CD4-positive, alpha-beta T cell treated with Interleukin-1 beta for 1 hour (primary cell): ENCODE data around the gene SLC8A1.

Source experiments
- DNase-seq, 2 donors: peaks; one replicate each; pipeline ENCODE4 v3.0.0-alpha.2; 2020 to 2022

Gene SLC8A1

GRCh38 chr2:40348038-40348437 is 103.9 kb downstream of the SLC8A1 start:
- no peak for DNase-seq

DNA sequence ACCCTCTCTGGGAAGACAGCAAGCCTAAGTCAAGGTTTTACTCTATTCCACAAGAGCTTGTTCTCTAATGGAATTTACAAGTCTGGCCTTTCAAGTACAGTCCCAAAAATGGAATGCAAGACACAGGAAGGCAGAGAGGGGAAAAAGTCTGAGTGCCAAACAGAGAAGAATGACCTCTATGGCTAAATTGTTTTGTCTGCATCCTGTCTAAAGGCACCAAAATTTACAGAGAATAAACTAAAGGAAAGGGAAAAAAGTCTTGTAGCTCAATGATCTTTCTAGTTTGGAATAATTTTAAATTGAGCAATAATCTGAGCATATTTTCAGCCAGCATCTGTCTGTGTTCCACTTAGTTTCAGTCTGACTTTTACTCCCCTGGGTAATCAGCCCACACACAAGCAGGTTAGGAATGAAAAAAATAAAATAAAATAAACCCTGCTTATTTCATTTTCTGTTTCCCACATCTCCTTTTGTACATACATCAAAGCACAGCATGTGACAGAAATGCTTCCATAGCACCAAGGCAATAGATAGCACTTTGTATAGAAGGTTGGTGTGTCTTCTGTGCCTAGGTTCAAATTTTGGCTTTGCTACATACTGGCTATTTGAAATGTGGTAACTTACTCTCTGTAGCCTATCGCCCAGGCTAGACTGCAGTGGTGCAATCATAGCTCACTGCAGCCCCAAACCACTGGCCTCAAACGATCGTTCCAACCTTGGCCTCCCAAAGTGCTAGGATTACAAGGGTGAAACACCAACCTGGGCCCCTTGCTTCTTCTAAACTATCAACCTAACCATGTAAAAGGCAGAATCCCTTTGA is 105.1 kb downstream of the SLC8A1 start:
- no peak for DNase-seq

DNA sequence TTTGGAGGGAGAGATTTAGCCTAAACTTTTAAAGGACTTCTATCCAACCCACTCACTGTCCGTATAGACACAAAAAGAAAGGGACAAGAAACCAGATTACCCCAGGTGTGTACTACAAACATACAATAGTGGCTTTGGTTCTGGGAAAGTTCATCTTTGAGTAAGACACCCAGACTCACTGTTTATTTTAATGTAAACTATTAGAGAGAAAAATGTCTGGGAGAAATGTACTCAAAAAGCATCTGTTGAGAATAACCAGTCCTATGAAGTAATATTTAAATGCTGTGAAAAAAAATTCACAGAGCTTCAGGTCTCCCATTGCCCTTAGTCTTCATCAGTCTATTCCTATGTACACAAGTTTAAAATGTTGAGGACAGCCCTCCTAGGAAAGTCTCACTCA is 107.5 kb downstream of the SLC8A1 start:
- DNase-seq = no peak

- DNase-seq = no peak
Measured at GRCh38 chr2:40343902-40344301, 108.0 kb downstream of the SLC8A1 start.

- no peak for DNase-seq
Measured at GRCh38 chr2:40341198-40341597, 110.7 kb downstream of the SLC8A1 start.

DNA sequence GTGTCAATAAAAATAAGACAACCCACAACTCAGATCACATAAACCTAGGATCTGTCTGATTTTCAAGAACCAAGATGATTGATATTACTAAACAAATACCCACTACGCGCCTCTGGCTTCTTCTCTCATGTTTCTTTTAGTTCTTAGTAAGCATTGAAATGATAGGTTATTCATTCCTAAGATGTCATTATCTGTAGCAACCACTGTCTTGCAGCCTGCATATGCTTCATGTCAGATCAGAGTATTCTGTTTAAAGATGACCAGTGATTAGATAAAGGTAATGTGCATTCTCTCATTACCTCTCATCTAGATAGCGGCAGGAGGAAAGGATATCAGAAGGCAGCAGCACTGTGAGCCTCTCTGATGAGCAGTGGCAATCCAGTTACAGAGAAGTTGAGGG is 112.9 kb downstream of the SLC8A1 start:
- DNase-seq = no peak

GRCh38 chr2:40332191-40332826 is 119.6 kb downstream of the SLC8A1 start:
- DNase-seq = no peak

DNA sequence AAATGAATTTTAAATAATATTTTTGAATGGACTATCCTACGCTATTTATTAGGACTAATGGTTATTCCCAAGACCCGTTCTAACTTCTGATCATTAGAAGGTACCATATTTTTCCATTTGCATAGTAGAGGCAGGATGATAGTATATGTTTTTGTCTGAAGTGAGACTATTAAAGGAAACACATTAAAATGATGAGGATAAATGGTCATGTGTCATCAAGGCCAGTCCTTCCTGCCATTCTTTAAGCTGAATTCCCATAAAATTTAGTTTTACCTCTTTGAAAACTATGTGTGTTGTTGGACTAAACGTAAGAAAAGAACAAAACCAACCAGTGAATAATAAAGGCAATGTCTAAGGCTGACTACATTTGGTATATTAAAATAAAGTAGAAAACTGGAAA is 121.8 kb downstream of the SLC8A1 start:
- DNase-seq = no peak

- no peak for DNase-seq
Measured at GRCh38 chr2:40329739-40330030, 122.2 kb downstream of the SLC8A1 start.

GRCh38 chr2:40325116-40325515 is 126.8 kb downstream of the SLC8A1 start:
- DNase-seq = no peak

DNA sequence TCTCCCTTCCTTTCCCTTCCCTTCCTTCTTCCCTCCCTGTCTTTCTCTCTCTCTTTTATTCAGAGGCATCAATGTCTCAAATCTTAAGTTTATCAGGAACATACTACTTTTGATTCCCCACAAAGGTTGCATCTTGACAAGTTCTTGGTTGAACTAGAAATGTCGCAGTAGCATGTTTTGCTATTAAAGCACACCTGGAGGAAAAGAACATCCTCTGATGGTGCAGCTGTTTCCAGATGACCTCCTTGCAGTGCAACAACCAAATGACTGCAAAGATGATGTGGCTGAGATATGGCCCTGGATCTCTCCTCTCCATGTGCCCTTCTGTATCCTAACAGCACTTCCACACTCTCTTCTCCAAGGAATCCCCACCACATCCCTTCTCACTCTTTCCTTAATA is 127.2 kb downstream of the SLC8A1 start:
- DNase-seq = no peak

DNA sequence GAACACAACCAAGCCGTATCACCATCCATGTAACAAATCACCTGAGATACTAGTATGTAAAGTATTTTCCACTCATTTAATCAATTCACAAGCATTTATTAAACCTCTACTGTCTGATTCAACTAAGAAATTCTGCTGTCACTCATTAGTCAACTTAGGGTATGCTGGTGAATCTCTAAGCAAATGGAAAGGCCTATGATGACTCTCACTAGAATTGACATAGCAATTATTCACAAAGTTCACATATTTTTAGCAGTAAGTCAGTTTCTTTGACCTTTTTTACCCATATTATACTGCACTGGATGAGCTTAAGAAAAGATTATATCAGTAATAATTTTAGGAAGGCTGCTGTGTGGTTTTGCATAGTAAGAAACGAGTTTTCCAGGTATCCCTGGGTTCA is 130.1 kb downstream of the SLC8A1 start:
- no peak for DNase-seq

GRCh38 chr2:40321016-40321623 is 130.8 kb downstream of the SLC8A1 start:
- DNase-seq = no peak

GRCh38 chr2:40318921-40319320 is 133.0 kb downstream of the SLC8A1 start:
- DNase-seq = no peak

DNA sequence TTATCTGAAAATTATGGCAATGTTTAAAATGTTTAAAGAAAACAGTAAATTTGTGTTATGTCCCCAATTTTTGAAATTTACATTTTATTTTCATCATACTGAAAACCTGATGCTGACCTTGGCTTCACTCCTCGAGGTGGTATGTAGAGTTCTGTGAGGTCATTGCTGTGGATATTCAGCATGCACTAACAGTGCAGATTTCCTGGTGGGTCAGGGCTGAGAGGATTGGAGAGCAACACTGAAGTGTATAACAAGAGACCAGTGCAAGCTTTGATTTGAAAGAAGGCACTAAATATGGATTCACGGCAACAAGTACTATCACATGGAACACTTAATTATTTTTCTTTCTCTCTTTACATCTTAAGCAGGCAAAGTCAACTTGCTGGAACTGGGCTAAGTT is 134.1 kb downstream of the SLC8A1 start:
- no peak for DNase-seq

GRCh38 chr2:40317046-40317445 is 134.8 kb downstream of the SLC8A1 start:
- no peak for DNase-seq

- no peak for DNase-seq
Measured at GRCh38 chr2:40316620-40317019, 135.3 kb downstream of the SLC8A1 start.

- DNase-seq = no peak
Measured at GRCh38 chr2:40315683-40316082, 136.2 kb downstream of the SLC8A1 start.

DNA sequence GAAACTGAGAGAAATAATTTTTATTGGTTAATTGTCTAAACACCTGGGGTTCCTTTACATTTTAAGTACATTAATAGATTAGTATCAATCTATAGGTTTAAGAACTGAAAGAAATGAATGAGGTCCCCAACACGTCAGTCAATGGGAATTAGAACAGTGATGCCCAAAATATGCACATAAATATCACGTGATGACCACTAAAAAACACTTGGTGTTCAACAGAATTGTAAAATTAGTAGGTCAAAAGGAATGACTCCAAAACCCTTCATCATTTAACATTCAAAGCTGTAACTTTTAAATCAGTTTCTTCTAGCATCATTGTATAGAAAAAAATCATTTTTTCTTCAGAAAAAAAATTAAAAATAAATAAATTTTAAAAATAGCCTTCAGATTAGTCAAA is 140.9 kb downstream of the SLC8A1 start:
- DNase-seq = no peak

DNA sequence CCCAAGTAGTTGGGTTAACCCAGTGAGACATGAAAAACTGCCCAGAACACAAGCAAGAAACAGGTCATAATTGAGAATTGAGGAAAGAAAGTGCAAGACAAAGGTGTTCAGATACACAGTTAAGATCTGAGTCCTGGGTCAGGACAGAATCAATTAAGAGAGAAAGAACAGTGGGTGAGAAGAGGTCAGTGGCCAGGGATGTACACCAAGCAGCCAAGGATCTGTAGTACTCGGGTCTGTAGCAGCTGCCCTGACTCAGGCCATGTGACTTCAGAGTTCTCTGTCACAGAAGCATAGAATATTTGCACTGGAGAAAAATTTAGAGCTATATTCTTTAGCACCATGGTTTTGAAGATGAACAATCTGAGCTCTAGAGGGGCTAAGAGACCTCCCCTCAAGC is 141.6 kb downstream of the SLC8A1 start:
- no peak for DNase-seq

GRCh38 chr2:40304340-40304739 is 147.6 kb downstream of the SLC8A1 start:
- no peak for DNase-seq

DNA sequence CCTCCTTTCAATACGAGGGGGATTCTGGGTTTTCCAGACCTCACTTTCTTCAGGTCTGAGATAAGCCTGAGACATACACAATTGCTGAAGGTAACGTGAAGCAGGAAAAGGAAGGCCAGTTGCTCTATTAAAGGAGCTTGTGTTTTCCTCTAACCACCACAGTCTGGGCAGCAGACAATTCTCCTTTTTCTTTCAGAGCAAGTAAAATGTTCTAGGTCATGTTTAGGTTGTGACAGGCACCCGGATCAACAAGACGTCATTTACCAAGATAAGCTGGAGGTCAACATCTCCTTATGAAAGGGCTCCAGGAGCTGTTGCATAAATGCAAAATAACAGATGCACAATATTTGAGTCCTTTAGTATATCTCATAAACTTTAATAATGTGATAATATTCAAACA is 148.1 kb downstream of the SLC8A1 start:
- DNase-seq = no peak

DNA sequence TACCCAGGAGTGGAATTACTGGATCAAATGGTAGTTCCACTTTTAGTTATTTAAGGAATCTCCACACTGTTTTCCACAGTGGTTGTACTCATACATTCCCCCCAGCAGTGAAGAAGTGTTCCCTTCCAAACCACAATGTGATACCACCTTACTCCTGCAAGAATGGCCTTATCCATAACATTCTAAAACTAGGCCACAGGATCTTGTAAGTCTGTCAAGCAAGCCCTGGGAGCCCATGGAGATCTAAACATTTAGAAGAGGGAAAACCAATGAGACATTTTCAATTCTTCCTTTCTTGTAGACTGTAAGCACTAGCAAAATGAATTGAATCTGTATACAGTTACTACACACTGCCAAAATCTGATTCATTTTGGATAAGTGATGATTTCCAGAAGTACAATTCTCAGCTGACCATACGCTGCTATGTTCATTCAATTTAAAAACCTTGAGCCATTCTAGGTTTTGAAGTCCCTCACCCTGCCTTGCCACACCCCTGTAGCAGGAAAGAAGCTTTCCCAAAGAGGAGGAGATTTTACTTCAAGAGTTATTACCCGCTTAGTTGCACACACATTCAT is 149.1 kb downstream of the SLC8A1 start:
- no peak for DNase-seq

DNA sequence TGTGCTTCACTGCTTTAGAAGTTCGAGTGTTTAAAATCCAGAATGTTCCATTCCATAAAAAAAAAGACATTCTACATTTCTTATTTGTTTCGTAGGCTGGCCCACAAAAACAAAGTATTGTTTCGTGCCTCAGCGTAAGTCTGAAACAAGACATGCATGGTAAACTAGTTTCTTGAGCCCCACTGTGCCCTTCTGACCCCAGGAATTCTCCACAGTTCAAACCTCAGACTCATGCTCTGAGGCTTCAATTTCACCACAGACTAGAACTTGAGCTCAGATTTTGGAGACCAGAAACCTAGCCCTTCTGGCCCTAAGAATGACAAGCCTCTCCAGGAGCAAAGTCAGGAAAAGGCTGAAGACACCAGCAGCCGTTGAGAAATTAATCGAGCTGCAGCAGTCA is 151.5 kb downstream of the SLC8A1 start:
- DNase-seq = no peak
